ENCODE results near the gene OSBP2.
"Not testable (repeated sequence)": the region's sequence is repeated elsewhere in the genome, so short reads cannot be mapped to it uniquely, and the experiment has no call there.

The OSBP2 gene

GRCh38 chr22:30721741-30722140 is 27.1 kb downstream of the OSBP2 start:
- no peak for DNase-seq

- no peak for DNase-seq
Observed at GRCh38 chr22:30728826-30729225, 34.2 kb downstream of the OSBP2 start.

- no peak for DNase-seq
Observed at GRCh38 chr22:30731658-30732057, 37.0 kb downstream of the OSBP2 start.

- DNase-seq: no peak
Observed at GRCh38 chr22:30732426-30732825, 37.8 kb downstream of the OSBP2 start.

GRCh38 chr22:30733181-30733631 is 38.5 kb downstream of the OSBP2 start:
- no peak for DNase-seq

- DNase-seq: not testable (repeated sequence)
Observed at GRCh38 chr22:30740007-30740406, 45.3 kb downstream of the OSBP2 start.

- DNase-seq: not testable (repeated sequence)
Observed at GRCh38 chr22:30740511-30740910, 45.8 kb downstream of the OSBP2 start.

- DNase-seq: no peak
Observed at GRCh38 chr22:30742291-30743256, 47.9 kb downstream of the OSBP2 start.

GRCh38 chr22:30743257-30744020 is 48.8 kb downstream of the OSBP2 start:
- no peak for DNase-seq

GRCh38 chr22:30744224-30744623 is 49.5 kb downstream of the OSBP2 start:
- no peak for DNase-seq

- DNase-seq: no peak
Observed at GRCh38 chr22:30747493-30747892, 52.8 kb downstream of the OSBP2 start.

GRCh38 chr22:30749272-30749671 is 54.6 kb downstream of the OSBP2 start:
- DNase-seq: no peak

GRCh38 chr22:30749849-30750248 is 55.2 kb downstream of the OSBP2 start:
- no peak for DNase-seq

GRCh38 chr22:30751529-30751928 is 56.9 kb downstream of the OSBP2 start:
- no peak for DNase-seq

GRCh38 chr22:30752771-30753170 is 58.1 kb downstream of the OSBP2 start:
- DNase-seq: no peak

GRCh38 chr22:30753701-30754100 is 59.0 kb downstream of the OSBP2 start:
- DNase-seq: no peak

- DNase-seq: no peak
Observed at GRCh38 chr22:30754521-30754920, 59.8 kb downstream of the OSBP2 start.

- DNase-seq: peak; percentile 47
Observed at GRCh38 chr22:30754971-30755758, 60.5 kb downstream of the OSBP2 start.

- DNase-seq: no peak
Observed at GRCh38 chr22:30755759-30756124, 61.1 kb downstream of the OSBP2 start.

- peak; percentile 53 for DNase-seq
Observed at GRCh38 chr22:30763815-30764673, 69.4 kb downstream of the OSBP2 start.

GRCh38 chr22:30767661-30768060 is 73.0 kb downstream of the OSBP2 start:
- DNase-seq: no peak

- no peak for DNase-seq
Observed at GRCh38 chr22:30770716-30771115, 76.0 kb downstream of the OSBP2 start.

Measured in NCI-H2171 (cell line).